GM12878 (cell line): ENCODE measurements around the gene EPHA8. TPM values are rescaled to one million over a fixed set of nuclear protein-coding genes. Genes with fewer than 3 reads are reported as not detected.

Source experiments
- ATAC-seq: fragments of 200-7000 bp; cut with Tn5 transposase; 3 replicates; pipeline ENCODE4 v1.9.1; 2020; ENCODE audit warnings: mild to moderate bottlenecking, moderate library complexity
- BruUV-seq: library from RNA; stranded (reverse); fragments of 400-500 nt; replicated peaks from 2 replicates; lab custom pipeline; 2021; lab: Mats Ljungman, UMichigan
- CTCF ChIA-PET: fragments of 300-600 bp; sonication (Branson Sonifier 250); formaldehyde crosslinking; extraction: SDS; loops from one replicate; lab custom pipeline; 2021; ENCODE audit warnings: inconsistent platforms; lab: Yijun Ruan, JAX
- POLR2A ChIA-PET: fragments of 350-600 bp; formaldehyde crosslinking; extraction: SDS; loops from one replicate; lab custom pipeline; 2021; ENCODE audit warnings: inconsistent platforms; lab: Charles Lee
- RAD21 ChIA-PET: fragments of 300-600 bp; sonication (Branson Sonifier 250); formaldehyde crosslinking; loops from one replicate; lab custom pipeline; 2023; ENCODE audit warnings: antibody characterized with exemption; ENCODE audit not compliant: unreplicated experiment; lab: Charles Lee
- SMC1A ChIA-PET: fragments of 300-600 bp; sonication (Branson Sonifier 250); formaldehyde crosslinking; loops from one replicate; lab custom pipeline; 2023; ENCODE audit not compliant: unreplicated experiment, uncharacterized antibody; lab: Charles Lee
- DNase-seq: peaks from one replicate; pipeline ENCODE4 v3.0.0-alpha.2; 2011; ENCODE audit warnings: low read depth, low spot score
- FAIRE-seq: peaks from 3 replicates; lab custom pipeline; 2011; peaks lifted over from hg19 to GRCh38; lab: Jason Lieb, UNC
- H2AFZ ChIP-seq: 2 replicates; pipeline ENCODE4 v1.6.0; 2011; ENCODE audit warnings: low read depth, low read length, control low read depth; ENCODE audit not compliant: control insufficient read depth
- H3K27ac ChIP-seq: 2 replicates; pipeline ENCODE4 v1.5.1; 2011; ENCODE audit warnings: control low read depth; ENCODE audit not compliant: control insufficient read depth, insufficient read depth
- H3K27me3 ChIP-seq, 2 experiments: replicated peaks in 1 of 2; 2 replicates each; pipeline versions ENCODE4 v1.6.0 to v1.6.1; 2011; ENCODE audit warnings: low read length in 1 of 2; ENCODE audit not compliant: control insufficient read depth in 2 of 2, insufficient read depth in 2 of 2
- H3K36me3 ChIP-seq, 2 experiments: 2 replicates each; pipeline ENCODE4 v1.5.1; 2011; ENCODE audit warnings: low read length in 1 of 2; ENCODE audit not compliant: control insufficient read depth in 2 of 2, insufficient read depth in 2 of 2
- H3K4me1 ChIP-seq: 2 replicates; pipeline ENCODE4 v1.6.1; 2011; ENCODE audit warnings: mild to moderate bottlenecking, low read length, moderate library complexity, mixed read lengths; ENCODE audit not compliant: control insufficient read depth, insufficient read depth
- H3K4me2 ChIP-seq: 2 replicates; pipeline ENCODE4 v1.6.0; 2011; ENCODE audit warnings: control low read depth; ENCODE audit not compliant: control insufficient read depth, insufficient read depth
- H3K4me3 ChIP-seq: fragments of 200-600 bp; sonication (generic); 2 replicates; pipeline ENCODE4 v1.5.1; 2016
- H3K79me2 ChIP-seq: 2 replicates; pipeline ENCODE4 v1.6.0; 2011; ENCODE audit warnings: low read length; ENCODE audit not compliant: control insufficient read depth, insufficient read depth
- H3K9ac ChIP-seq: 2 replicates; pipeline ENCODE4 v1.8.0; 2011; ENCODE audit warnings: low read length, control low read depth, mixed read lengths; ENCODE audit not compliant: control insufficient read depth, insufficient read depth
- H3K9me3 ChIP-seq: replicated peaks from 3 replicates; pipeline ENCODE4 v1.5.1; 2011; ENCODE audit warnings: mild to moderate bottlenecking, low read length; ENCODE audit not compliant: control insufficient read depth, insufficient read depth
- H4K20me1 ChIP-seq: 2 replicates; pipeline ENCODE4 v1.6.0; 2011; ENCODE audit not compliant: control insufficient read depth, insufficient read depth
- BCL11A ChIP-seq: IDR thresholded peaks from 2 replicates; pipeline ENCODE4 v1.6.1; 2011; ENCODE audit warnings: low read depth, low read length
- CREM ChIP-seq: IDR thresholded peaks from 2 replicates; pipeline ENCODE4 v1.6.1; 2014; ENCODE audit warnings: antibody characterized with exemption, low read depth
- EZH2 ChIP-seq: IDR thresholded peaks from 2 replicates; pipeline ENCODE4 v1.6.1; 2012; ENCODE audit warnings: low read depth, mild to moderate bottlenecking, control low read depth, inconsistent platforms, low read length, borderline replicate concordance; ENCODE audit not compliant: control insufficient read depth
- FOS ChIP-seq: IDR thresholded peaks from 3 replicates; pipeline ENCODE4 v1.6.1; 2011; ENCODE audit warnings: borderline replicate concordance; ENCODE audit not compliant: insufficient read length; ENCODE audit errors: extremely low read depth
- FOXK2 ChIP-seq: fragments of 450-650 bp; IDR thresholded peaks from 2 replicates; pipeline ENCODE4 v1.6.1; 2017; ENCODE audit warnings: mild to moderate bottlenecking, moderate library complexity
- JUND ChIP-seq: IDR thresholded peaks from 2 replicates; pipeline ENCODE4 v1.6.1; 2012; ENCODE audit warnings: low read depth, mild to moderate bottlenecking, low read length, improper control_type of control experiment, moderate library complexity
- MTA2 ChIP-seq: fragments of 450-650 bp; IDR thresholded peaks from 2 replicates; pipeline ENCODE4 v1.6.1; 2016; ENCODE audit warnings: low read depth, mild to moderate bottlenecking, moderate library complexity
- MYB ChIP-seq: fragments of 150-350 bp; IDR thresholded peaks from 2 replicates; pipeline ENCODE4 v1.6.1; 2014; ENCODE audit warnings: mild to moderate bottlenecking, low read depth, low read length, borderline replicate concordance
- PML ChIP-seq: IDR thresholded peaks from 2 replicates; pipeline ENCODE4 v1.6.1; 2012; ENCODE audit warnings: low read length, inconsistent platforms
- POLR2A ChIP-seq: IDR thresholded peaks from 2 replicates; pipeline ENCODE4 v1.6.1; 2011; ENCODE audit warnings: low read depth, mild to moderate bottlenecking, low read length
- SMC3 ChIP-seq: IDR thresholded peaks from 2 replicates; pipeline ENCODE4 v1.6.1; 2011; ENCODE audit warnings: low read length, improper control_type of control experiment, borderline replicate concordance
- SP1 ChIP-seq: IDR thresholded peaks from one replicate; pipeline ENCODE4 v1.6.1; 2011; ENCODE audit warnings: low read depth, low read length
- SPI1 ChIP-seq: IDR thresholded peaks from 2 replicates; pipeline ENCODE4 v1.6.1; 2011; ENCODE audit warnings: low read depth, mild to moderate bottlenecking, low read length, moderate library complexity, borderline replicate concordance; ENCODE audit not compliant: insufficient read depth
- SREBF1 ChIP-seq: IDR thresholded peaks from 2 replicates; pipeline ENCODE4 v1.6.1; 2012; ENCODE audit warnings: mild to moderate bottlenecking, low read length
- WGBS: methylation state at CpG from one replicate; pipeline ENCODE4 v1.1.6; 2016; ENCODE audit warnings: low lambda C conversion rate; ENCODE audit not compliant: insufficient replicate concordance, insufficient coverage; ENCODE audit errors: missing lambda C conversion rate; 5-methylcytosine and 5-hydroxymethylcytosine counted together
- in situ Hi-C: fragments of 300-500 bp; cut with MboI; formaldehyde crosslinking; loops from 9 replicates; pipeline ENCODE4 v1.14.3; 2018; ENCODE audit warnings: mixed read lengths
- intact Hi-C: fragments of 100-400 bp; cut with micrococcal nuclease; formaldehyde crosslinking; loops from one replicate; pipeline ENCODE4 v1.14.2; 2022; ENCODE audit not compliant: unreplicated experiment
- polyA plus RNA-seq, 11 experiments: library from polyadenylated mRNA; depleted of rRNA in 4 of 11; unstranded in 6 of 11; stranded (reverse) in 5 of 11; fragments of >200 nt; fragmentation: Nextera tagmentation in 4 of 11; fragmentation: Illumina TruSeq in 1 of 11; extraction: Ambion mirVana in 4 of 11; extraction: Trizol in 1 of 11; gene quantifications; 1 replicate in 1 of 11; 2 replicates in 10 of 11; pipeline versions ENCODE4 v1.2.1 to v1.2.3, GENCODE V29; 2011 to 2016; ENCODE audit warnings: inconsistent platforms in 2 of 11, missing spikeins in 2 of 11, low read depth in 1 of 11
- total RNA-seq, 4 experiments: library from RNA; depleted of rRNA in 3 of 4; stranded (reverse); fragments of >200 nt in 3 of 4; fragmentation: Illumina TruSeq in 1 of 4; extraction: Trizol in 1 of 4; gene quantifications; 2 replicates each; pipeline versions ENCODE4 v1.2.1 to v1.2.3, GENCODE V29; 2013 to 2021
- TF ChIP-seq, protein P1 (sequence below): fragments of 450-650 bp; IDR thresholded peaks from 2 replicates; pipeline ENCODE4 v1.6.1; 2014; ENCODE audit warnings: mild to moderate bottlenecking
- TF ChIP-seq, protein P2 (sequence below): fragments of 150-350 bp; IDR thresholded peaks from 2 replicates; pipeline ENCODE4 v1.6.1; 2014; ENCODE audit warnings: mild to moderate bottlenecking, low read depth, low read length
- TF ChIP-seq, protein P3 (sequence below): fragments of 450-650 bp; IDR thresholded peaks from 2 replicates; pipeline ENCODE4 v1.6.1; 2016; ENCODE audit warnings: mild to moderate bottlenecking, moderate library complexity, borderline replicate concordance

EPHA8 gene
- total and polyA plus RNA-seq, 10 of the 15 experiments (the other 5 are each of a cell fraction or from before 2014, with no cell fraction given) = not detected

DNA sequence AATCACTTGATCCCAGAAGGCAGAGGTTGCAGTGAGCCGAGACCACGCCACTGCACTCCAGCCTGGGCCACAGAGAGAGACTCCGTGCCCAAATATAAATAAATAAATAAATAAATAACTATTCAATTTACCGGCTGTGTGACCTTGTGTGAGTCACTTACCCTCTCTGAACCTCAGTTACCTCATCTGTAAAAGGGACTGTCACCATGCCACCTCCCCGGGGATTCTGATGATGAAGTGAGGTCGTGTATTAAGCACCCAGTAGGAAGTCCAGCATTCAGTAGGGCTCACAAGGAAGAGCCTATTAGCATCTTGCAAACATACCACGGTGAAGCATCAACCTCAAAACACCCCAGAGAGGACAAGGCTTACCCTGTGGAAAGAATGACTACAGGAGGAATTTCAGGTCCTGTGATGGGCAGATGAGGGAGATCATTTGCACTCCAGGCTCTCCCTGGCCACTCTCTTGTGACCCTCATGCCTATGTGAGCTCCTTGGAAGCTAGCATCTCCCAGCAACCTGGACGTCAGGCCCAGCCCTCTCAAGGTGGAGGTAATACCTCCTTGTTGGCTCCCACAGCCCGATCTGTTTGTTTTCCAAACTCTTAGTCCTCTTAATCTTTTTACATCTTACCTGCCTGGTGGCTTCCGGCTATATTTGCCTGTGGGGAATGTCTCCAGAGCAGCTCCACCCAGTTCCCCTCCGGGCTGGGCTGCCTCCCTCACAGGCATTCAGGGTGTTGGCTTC, 65.6 kb downstream of the EPHA8 start:
- POLR2A ChIA-PET = no interaction called here
- TF ChIP-seq MTA2 (no peak), CREM (no peak), MYB (no peak), FOS (no peak), FOXK2 (no peak), PML (no peak), SP1 (no peak), JUND (no peak), BCL11A (no peak), SMC3 (no peak), SREBF1 (no peak), POLR2A (no peak), SPI1 (no peak), EZH2 (no peak)
- TF ChIP-seq, protein P1, sequence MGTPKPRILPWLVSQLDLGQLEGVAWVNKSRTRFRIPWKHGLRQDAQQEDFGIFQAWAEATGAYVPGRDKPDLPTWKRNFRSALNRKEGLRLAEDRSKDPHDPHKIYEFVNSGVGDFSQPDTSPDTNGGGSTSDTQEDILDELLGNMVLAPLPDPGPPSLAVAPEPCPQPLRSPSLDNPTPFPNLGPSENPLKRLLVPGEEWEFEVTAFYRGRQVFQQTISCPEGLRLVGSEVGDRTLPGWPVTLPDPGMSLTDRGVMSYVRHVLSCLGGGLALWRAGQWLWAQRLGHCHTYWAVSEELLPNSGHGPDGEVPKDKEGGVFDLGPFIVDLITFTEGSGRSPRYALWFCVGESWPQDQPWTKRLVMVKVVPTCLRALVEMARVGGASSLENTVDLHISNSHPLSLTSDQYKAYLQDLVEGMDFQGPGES = no peak
- TF ChIP-seq, protein P2, sequence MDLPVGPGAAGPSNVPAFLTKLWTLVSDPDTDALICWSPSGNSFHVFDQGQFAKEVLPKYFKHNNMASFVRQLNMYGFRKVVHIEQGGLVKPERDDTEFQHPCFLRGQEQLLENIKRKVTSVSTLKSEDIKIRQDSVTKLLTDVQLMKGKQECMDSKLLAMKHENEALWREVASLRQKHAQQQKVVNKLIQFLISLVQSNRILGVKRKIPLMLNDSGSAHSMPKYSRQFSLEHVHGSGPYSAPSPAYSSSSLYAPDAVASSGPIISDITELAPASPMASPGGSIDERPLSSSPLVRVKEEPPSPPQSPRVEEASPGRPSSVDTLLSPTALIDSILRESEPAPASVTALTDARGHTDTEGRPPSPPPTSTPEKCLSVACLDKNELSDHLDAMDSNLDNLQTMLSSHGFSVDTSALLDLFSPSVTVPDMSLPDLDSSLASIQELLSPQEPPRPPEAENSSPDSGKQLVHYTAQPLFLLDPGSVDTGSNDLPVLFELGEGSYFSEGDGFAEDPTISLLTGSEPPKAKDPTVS = no peak
- TF ChIP-seq, protein P3, sequence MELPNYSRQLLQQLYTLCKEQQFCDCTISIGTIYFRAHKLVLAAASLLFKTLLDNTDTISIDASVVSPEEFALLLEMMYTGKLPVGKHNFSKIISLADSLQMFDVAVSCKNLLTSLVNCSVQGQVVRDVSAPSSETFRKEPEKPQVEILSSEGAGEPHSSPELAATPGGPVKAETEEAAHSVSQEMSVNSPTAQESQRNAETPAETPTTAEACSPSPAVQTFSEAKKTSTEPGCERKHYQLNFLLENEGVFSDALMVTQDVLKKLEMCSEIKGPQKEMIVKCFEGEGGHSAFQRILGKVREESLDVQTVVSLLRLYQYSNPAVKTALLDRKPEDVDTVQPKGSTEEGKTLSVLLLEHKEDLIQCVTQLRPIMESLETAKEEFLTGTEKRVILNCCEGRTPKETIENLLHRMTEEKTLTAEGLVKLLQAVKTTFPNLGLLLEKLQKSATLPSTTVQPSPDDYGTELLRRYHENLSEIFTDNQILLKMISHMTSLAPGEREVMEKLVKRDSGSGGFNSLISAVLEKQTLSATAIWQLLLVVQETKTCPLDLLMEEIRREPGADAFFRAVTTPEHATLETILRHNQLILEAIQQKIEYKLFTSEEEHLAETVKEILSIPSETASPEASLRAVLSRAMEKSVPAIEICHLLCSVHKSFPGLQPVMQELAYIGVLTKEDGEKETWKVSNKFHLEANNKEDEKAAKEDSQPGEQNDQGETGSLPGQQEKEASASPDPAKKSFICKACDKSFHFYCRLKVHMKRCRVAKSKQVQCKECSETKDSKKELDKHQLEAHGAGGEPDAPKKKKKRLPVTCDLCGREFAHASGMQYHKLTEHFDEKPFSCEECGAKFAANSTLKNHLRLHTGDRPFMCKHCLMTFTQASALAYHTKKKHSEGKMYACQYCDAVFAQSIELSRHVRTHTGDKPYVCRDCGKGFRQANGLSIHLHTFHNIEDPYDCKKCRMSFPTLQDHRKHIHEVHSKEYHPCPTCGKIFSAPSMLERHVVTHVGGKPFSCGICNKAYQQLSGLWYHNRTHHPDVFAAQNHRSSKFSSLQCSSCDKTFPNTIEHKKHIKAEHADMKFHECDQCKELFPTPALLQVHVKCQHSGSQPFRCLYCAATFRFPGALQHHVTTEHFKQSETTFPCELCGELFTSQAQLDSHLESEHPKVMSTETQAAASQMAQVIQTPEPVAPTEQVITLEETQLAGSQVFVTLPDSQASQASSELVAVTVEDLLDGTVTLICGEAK = no peak

More for the DNA sequence above, 65.6 kb downstream of the EPHA8 start:
- Histone ChIP-seq H3K9me3 (no peaks in the 10 kb centered on the region), H3K4me3 (no peak overlapping the region), H4K20me1 (no peaks in the 10 kb centered on the region), H2AFZ (no peak overlapping the region), H3K36me3 (no peaks in the 10 kb centered on the region), H3K4me1 (no peaks in the 10 kb centered on the region), H3K27ac (no peak overlapping the region), H3K4me2 (no peak overlapping the region), H3K9ac (no peak overlapping the region), H3K27me3 (peaks cover 0 to 2% of the 10 kb centered on the region in 2 experiments; a peak in 2 of 4 replicates), H3K79me2 (no peaks in the 10 kb centered on the region)
- FAIRE-seq (no peak), ATAC-seq (no peak), DNase-seq (no peak)
- CTCF ChIA-PET = no interaction called here
- RAD21 ChIA-PET = no interaction called here
- intact Hi-C loops = no loop called here
- in situ Hi-C loops = no loop called here
- SMC1A ChIA-PET = no interaction called here
- 13% methylated on average over 11 of the region's 11 CpGs for WGBS
- BruUV-seq = no TSS peak
